Pancreas (tissue), 10 donors: ENCODE data around the gene HOXA10. TPM values are rescaled to one million over a fixed set of nuclear protein-coding genes. Genes with fewer than 3 reads are reported as not detected.

Experiments
- ATAC-seq, 4 donors: fragments of 200-7000 bp; cut with Tn5 transposase; one replicate each; pipeline versions ENCODE4 v1.8.0 to v1.9.1; 2020; ENCODE audit warnings: mild to moderate bottlenecking in 4 of 4, moderate library complexity in 4 of 4
- DNase-seq, 6 donors: peaks; one replicate each; pipeline ENCODE4 v3.0.0-alpha.2; 2020
- FAIRE-seq: peaks from 2 replicates; lab custom pipeline; 2012; peaks lifted over from hg19 to GRCh38; lab: Jason Lieb, UNC
- H3K27ac ChIP-seq, 4 donors: fragments of 200-600 bp; sonication (generic); 1 replicate in 3 of 4; 2 replicates in 1 of 4; pipeline versions ENCODE4 v1.5.0 to v1.8.0; 2020
- H3K27me3 ChIP-seq, 4 donors: fragments of 200-600 bp; one replicate each; pipeline ENCODE4 v1.8.0; 2021
- H3K36me3 ChIP-seq, 3 donors: fragments of 200-600 bp; sonication (generic) in 1 of 3; one replicate each; pipeline versions ENCODE4 v1.5.0 to v1.8.0; 2020 to 2021
- H3K4me1 ChIP-seq, 3 donors: fragments of 200-600 bp; one replicate each; pipeline ENCODE4 v1.8.0; 2021
- H3K4me3 ChIP-seq, 4 donors: fragments of 200-600 bp; sonication (generic) in 2 of 4; one replicate each; pipeline versions ENCODE4 v1.5.0 to v1.8.0; 2020 to 2021
- H3K9me3 ChIP-seq, 4 donors: fragments of 200-600 bp; one replicate each; pipeline ENCODE4 v1.8.0; 2021
- CTCF ChIP-seq, 4 donors: fragments of 200-600 bp; sonication (generic) in 3 of 4; IDR thresholded peaks; one replicate each; pipeline versions ENCODE4 v1.5.0 to v1.8.0; 2021; ENCODE audit warnings: antibody characterized with exemption in 4 of 4
- WGBS, 2 donors: extraction: QIAGEN DNeasy Blood & Tissue Kit; methylation state at CpG; one replicate each; pipeline ENCODE4 v1.1.7; 2013; 5-methylcytosine and 5-hydroxymethylcytosine counted together
- intact Hi-C, 3 donors: fragments of 100-400 bp; cut with DNase I; formaldehyde crosslinking; loops; one replicate each; pipeline versions ENCODE4 v1.11.1 to v1.14.2; 2022
- polyA plus RNA-seq, 2 donors: library from polyadenylated mRNA; stranded (reverse); fragments of 200-250 nt; gene quantifications; one replicate each; pipeline ENCODE4 v1.2.3, GENCODE V29; 2013
- total RNA-seq, 6 donors: library from RNA; stranded (reverse); fragmentation: NEBNext Ultra II Directional in 4 of 6; extraction: Animal tissue kit (Norgen Biotek cat#: 25700) in 4 of 6; gene quantifications; one replicate each; pipeline versions ENCODE4 v1.2.1 to v1.2.4, GENCODE V29; 2021 to 2023
- donor health status: healthy with polysubstance abuse.
- donor health status: DM: no; HTN: no; CAD: no; lungs with moderate emphysema.
- donor health status: DM: no; HTN: no; CAD: no.
- donor health status: control.
- donor health status: control.
- donor health status: Bipolar disorder and iron deficiency.
- donor health status: DM: yes; HTN: yes; CAD: no.
- donor health status: DM: no; HTN: no; CAD: no.
- donor health status: DM: no; HTN: no; CAD: no.
- donor health status: DM: yes; HTN: yes; CAD: no.

The HOXA10 gene
- total and polyA plus RNA-seq, 8 donors = 0.09 to 0.18 (median 0.14) TPM; not detected in 4

GRCh38 chr7:27188386-27189294 is 14.5 kb upstream of the HOXA10 start:
- Histone ChIP-seq H3K27ac (no peak overlapping the region), H3K36me3 (no peaks in the 10 kb centered on the region), H3K4me1 (peaks cover 0 to 17% (median 0%) of the 10 kb centered on the region in 3 donors), H3K4me3 (peak overlapping the region in 1 of 4 donors; percentile 9), H3K27me3 (peaks cover 0 to 88% (median 25%) of the 10 kb centered on the region in 4 donors), H3K9me3 (no peaks in the 10 kb centered on the region)
- DNase-seq (peak in 2 of 6 donors; percentile 13 to 60), FAIRE-seq (no peak), ATAC-seq (peak in 1 of 4 donors; percentile 22)
- intact Hi-C loops = no loop called here
- TF ChIP-seq CTCF (IDR thresholded peaks at IDR 0.05) = no peak
- 7 to 9% methylated on average over 47 to 49 of the region's 49 CpGs for WGBS, 2 donors

- 5 to 7% methylated on average over 46 of the region's 46 CpGs for WGBS, 2 donors
- no peak overlapping the region for H3K4me3 ChIP-seq
- H3K4me1 ChIP-seq = peaks cover 0 to 11% (median 0%) of the 10 kb centered on the region in 3 donors
- FAIRE-seq (no peak), ATAC-seq (no peak), DNase-seq (peak in 3 of 6 donors; percentile 8 to 56 (median 51))
- no peak overlapping the region for H3K27ac ChIP-seq
- TF ChIP-seq CTCF (IDR thresholded peaks at IDR 0.05) = no peak
- H3K36me3 ChIP-seq = no peaks in the 10 kb centered on the region
- H3K27me3 ChIP-seq = peaks cover 0 to 88% (median 27%) of the 10 kb centered on the region in 4 donors
- intact Hi-C loops = no loop called here
- H3K9me3 ChIP-seq = no peaks in the 10 kb centered on the region
Measured at GRCh38 chr7:27187475-27188385, 13.6 kb upstream of the HOXA10 start.

GRCh38 chr7:27186668-27187474 is 12.8 kb upstream of the HOXA10 start:
- DNase-seq (no peak), ATAC-seq (no peak), FAIRE-seq (no peak)
- Histone ChIP-seq H3K36me3 (no peaks in the 10 kb centered on the region), H3K9me3 (no peaks in the 10 kb centered on the region), H3K4me1 (peaks cover 0 to 9% (median 0%) of the 10 kb centered on the region in 3 donors), H3K27ac (no peak overlapping the region), H3K27me3 (peaks cover 0 to 90% (median 26%) of the 10 kb centered on the region in 4 donors), H3K4me3 (no peak overlapping the region)
- 20 to 24% methylated on average over 4 of the region's 4 CpGs for WGBS, 2 donors
- intact Hi-C loops = no loop called here
- no peak for TF ChIP-seq CTCF (IDR thresholded peaks at IDR 0.05)

- FAIRE-seq (no peak), DNase-seq (peak in 5 of 6 donors; percentile 3 to 51 (median 9)), ATAC-seq (no peak)
- Histone ChIP-seq H3K4me1 (peaks cover 0 to 9% (median 0%) of the 10 kb centered on the region in 3 donors), H3K9me3 (no peaks in the 10 kb centered on the region), H3K36me3 (no peaks in the 10 kb centered on the region), H3K27ac (no peak overlapping the region), H3K27me3 (peaks cover 0 to 85% (median 23%) of the 10 kb centered on the region in 4 donors), H3K4me3 (no peak overlapping the region)
- intact Hi-C loops = no loop called here
- no peak for TF ChIP-seq CTCF (IDR thresholded peaks at IDR 0.05)
- WGBS, 2 donors = 8 to 9% methylated on average over 24 of the region's 24 CpGs
Measured at GRCh38 chr7:27185854-27186667, 11.9 kb upstream of the HOXA10 start.
